ENCODE measurements around the gene SWI5. TPM values are rescaled to one million over a fixed set of nuclear protein-coding genes. Genes with fewer than 3 reads are reported as not detected.

Gene SWI5
- total RNA-seq, 2 donors from 2014 or later = 34.8 to 38.5 TPM

DNA sequence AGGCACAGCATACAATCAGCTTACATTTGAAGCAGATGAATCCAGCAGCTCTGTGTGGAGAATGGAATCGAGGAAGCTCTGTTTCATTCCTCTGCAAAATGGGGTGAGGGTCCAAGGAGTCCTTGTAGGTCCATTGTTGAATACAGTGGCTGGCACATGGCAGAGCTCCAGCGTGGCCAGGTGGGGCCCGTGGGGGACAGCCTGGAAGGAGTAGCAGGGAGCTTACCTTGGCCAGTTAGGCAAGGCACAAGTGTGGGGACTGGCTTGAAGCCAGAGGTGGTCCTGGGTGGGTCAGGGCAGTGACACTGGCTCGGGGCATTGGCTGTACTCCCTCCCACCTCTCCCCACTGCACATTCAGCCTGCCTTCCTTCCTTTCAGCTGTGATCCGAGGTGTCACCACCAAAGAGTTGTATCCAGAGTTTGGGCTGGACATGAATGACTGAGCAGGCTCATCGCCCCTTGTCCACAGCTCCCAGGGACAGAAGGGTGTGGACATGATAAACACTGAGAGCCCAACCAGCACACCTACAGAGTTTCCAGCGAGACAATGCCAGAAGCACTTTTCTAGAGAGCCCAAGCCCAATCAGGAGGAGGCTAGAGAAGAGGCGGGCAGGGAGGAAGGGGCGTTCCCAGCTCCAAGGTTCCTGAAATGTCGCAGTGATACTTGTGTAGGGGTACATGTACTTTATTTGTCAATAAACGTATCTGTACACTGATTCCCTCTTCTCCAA, 12.4 kb downstream of the SWI5 start:
- peaks cover 0 to 3% of the 10 kb centered on the region in 2 donors for H3K36me3 ChIP-seq
- TF ChIP-seq POLR2AphosphoS5 (IDR thresholded peaks at IDR 0.05) (no peak), POLR2A (IDR thresholded peaks at IDR 0.05) (no peak)
- TF ChIP-seq, protein P1, sequence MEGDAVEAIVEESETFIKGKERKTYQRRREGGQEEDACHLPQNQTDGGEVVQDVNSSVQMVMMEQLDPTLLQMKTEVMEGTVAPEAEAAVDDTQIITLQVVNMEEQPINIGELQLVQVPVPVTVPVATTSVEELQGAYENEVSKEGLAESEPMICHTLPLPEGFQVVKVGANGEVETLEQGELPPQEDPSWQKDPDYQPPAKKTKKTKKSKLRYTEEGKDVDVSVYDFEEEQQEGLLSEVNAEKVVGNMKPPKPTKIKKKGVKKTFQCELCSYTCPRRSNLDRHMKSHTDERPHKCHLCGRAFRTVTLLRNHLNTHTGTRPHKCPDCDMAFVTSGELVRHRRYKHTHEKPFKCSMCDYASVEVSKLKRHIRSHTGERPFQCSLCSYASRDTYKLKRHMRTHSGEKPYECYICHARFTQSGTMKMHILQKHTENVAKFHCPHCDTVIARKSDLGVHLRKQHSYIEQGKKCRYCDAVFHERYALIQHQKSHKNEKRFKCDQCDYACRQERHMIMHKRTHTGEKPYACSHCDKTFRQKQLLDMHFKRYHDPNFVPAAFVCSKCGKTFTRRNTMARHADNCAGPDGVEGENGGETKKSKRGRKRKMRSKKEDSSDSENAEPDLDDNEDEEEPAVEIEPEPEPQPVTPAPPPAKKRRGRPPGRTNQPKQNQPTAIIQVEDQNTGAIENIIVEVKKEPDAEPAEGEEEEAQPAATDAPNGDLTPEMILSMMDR (IDR thresholded peaks at IDR 0.05) = no peak
- DNase-seq (ENCODE audit: low spot score) = no peak
- intact Hi-C loops (cut with DNase I) = no loop called here
- no peak overlapping the region for H3K4me3 ChIP-seq
- H3K27me3 ChIP-seq (replicated peaks; ENCODE audit: insufficient read depth) = no peaks in the 10 kb centered on the region
- 81% methylated on average over 11 of the region's 11 CpGs for WGBS
- H3K9me3 ChIP-seq = no peaks in the 10 kb centered on the region
- H3K4me1 ChIP-seq (replicated peaks) = no peaks in the 10 kb centered on the region
- H3K27ac ChIP-seq = no peak overlapping the region

GRCh38 chr9:128292009-128292408, 15.9 kb downstream of the SWI5 start:
- Histone ChIP-seq H3K36me3 (peaks cover 0 to 3% of the 10 kb centered on the region in 2 donors), H3K9me3 (no peaks in the 10 kb centered on the region), H3K4me1 (replicated peaks) (no peaks in the 10 kb centered on the region), H3K4me3 (no peak overlapping the region), H3K27ac (no peak overlapping the region), H3K27me3 (replicated peaks; ENCODE audit: insufficient read depth) (no peaks in the 10 kb centered on the region)
- WGBS = 92% methylated on average over 3 of the region's 3 CpGs
- DNase-seq (ENCODE audit: low spot score) = no peak
- TF ChIP-seq, protein P1 (IDR thresholded peaks at IDR 0.05) = no peak
- TF ChIP-seq POLR2AphosphoS5 (IDR thresholded peaks at IDR 0.05) (no peak), POLR2A (IDR thresholded peaks at IDR 0.05) (no peak)
- intact Hi-C loops (cut with DNase I) = no loop called here

DNA sequence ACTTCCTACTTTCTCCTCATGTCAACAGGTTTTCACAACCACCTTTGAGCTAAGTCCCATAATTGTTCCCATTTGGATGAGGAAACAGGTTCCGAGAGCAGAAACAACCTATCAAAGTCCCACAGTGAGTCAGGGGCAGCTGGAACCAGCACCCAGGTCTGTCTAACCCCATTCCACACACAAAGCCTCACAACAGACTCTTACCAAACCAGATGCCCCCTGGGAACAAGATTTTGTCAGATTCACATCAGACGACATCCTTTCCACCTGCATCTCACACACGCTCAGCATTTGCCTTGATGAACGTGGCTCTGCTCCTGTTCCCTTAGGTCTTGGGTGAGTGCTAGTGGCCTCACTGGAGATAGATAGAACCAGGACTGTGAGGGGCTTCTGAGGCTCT, 17.0 kb downstream of the SWI5 start:
- intact Hi-C loops (cut with DNase I) = no loop called here
- Histone ChIP-seq H3K4me1 (replicated peaks) (no peaks in the 10 kb centered on the region), H3K9me3 (no peaks in the 10 kb centered on the region), H3K36me3 (peaks cover 0 to 3% of the 10 kb centered on the region in 2 donors), H3K27ac (no peak overlapping the region), H3K27me3 (replicated peaks; ENCODE audit: insufficient read depth) (no peaks in the 10 kb centered on the region), H3K4me3 (no peak overlapping the region)
- WGBS = 95% methylated on average over 4 of the region's 4 CpGs
- TF ChIP-seq POLR2AphosphoS5 (IDR thresholded peaks at IDR 0.05) (no peak), POLR2A (IDR thresholded peaks at IDR 0.05) (no peak)
- TF ChIP-seq, protein P1 (IDR thresholded peaks at IDR 0.05) = no peak
- DNase-seq (ENCODE audit: low spot score) = no peak

GRCh38 chr9:128294142-128294541, 18.1 kb downstream of the SWI5 start:
- no peak for DNase-seq (ENCODE audit: low spot score)
- Histone ChIP-seq H3K4me1 (replicated peaks) (no peaks in the 10 kb centered on the region), H3K27ac (no peak overlapping the region), H3K27me3 (replicated peaks; ENCODE audit: insufficient read depth) (no peaks in the 10 kb centered on the region), H3K9me3 (no peaks in the 10 kb centered on the region), H3K4me3 (no peak overlapping the region), H3K36me3 (no peaks in the 10 kb centered on the region)
- 71% methylated on average over 4 of the region's 4 CpGs for WGBS
- TF ChIP-seq POLR2AphosphoS5 (IDR thresholded peaks at IDR 0.05) (no peak), POLR2A (IDR thresholded peaks at IDR 0.05) (no peak)
- TF ChIP-seq, protein P1 (IDR thresholded peaks at IDR 0.05) = no peak
- intact Hi-C loops (cut with DNase I) = no loop called here

Measured in prostate gland (tissue), 2 donors.